ENCODE measurements around the gene GAL3ST1.
"Not testable (repeated sequence)": the region's sequence is repeated elsewhere in the genome, so short reads cannot be mapped to it uniquely, and the experiment has no call there.

Gene GAL3ST1

GRCh38 chr22:30572840-30573593 is 1.4 kb downstream of the GAL3ST1 start:
- Histone ChIP-seq H3K4me3 (ENCODE audit: low read depth, low read length) (no peak overlapping the region), H3K27me3 (ENCODE audit: insufficient read depth, low read depth, severe bottlenecking) (no peaks in the 10 kb centered on the region), H3K36me3 (peaks cover 22% of the 10 kb centered on the region), H3K27ac (no peak overlapping the region), H3K9me3 (ENCODE audit: severe bottlenecking) (no peaks in the 10 kb centered on the region)
- DNase-seq = no peak
- TF ChIP-seq CTCF (IDR thresholded peaks at IDR 0.05; ENCODE audit: low read depth, low read length) = no peak

GRCh38 chr22:30572210-30572609 is 2.3 kb downstream of the GAL3ST1 start:
- Histone ChIP-seq H3K9me3 (ENCODE audit: severe bottlenecking) (no peaks in the 10 kb centered on the region), H3K27ac (no peak overlapping the region), H3K4me3 (ENCODE audit: low read depth, low read length) (no peak overlapping the region), H3K27me3 (ENCODE audit: insufficient read depth, low read depth, severe bottlenecking) (no peaks in the 10 kb centered on the region), H3K36me3 (peaks cover 17% of the 10 kb centered on the region)
- no peak for DNase-seq
- no peak for TF ChIP-seq CTCF (IDR thresholded peaks at IDR 0.05; ENCODE audit: low read depth, low read length)

- no peaks in the 10 kb centered on the region for H3K27me3 ChIP-seq (ENCODE audit: insufficient read depth, low read depth, severe bottlenecking)
- H3K4me3 ChIP-seq (ENCODE audit: low read depth, low read length) = no peak overlapping the region
- H3K9me3 ChIP-seq (ENCODE audit: severe bottlenecking) = no peaks in the 10 kb centered on the region
- no peak for TF ChIP-seq CTCF (IDR thresholded peaks at IDR 0.05; ENCODE audit: low read depth, low read length)
- DNase-seq = no peak
- no peaks in the 10 kb centered on the region for H3K36me3 ChIP-seq
- no peak overlapping the region for H3K27ac ChIP-seq
Measured at GRCh38 chr22:30569674-30570202, 4.7 kb downstream of the GAL3ST1 start.

GRCh38 chr22:30568137-30568805 is 6.2 kb downstream of the GAL3ST1 start:
- DNase-seq = no peak
- TF ChIP-seq CTCF (IDR thresholded peaks at IDR 0.05; ENCODE audit: low read depth, low read length) = no peak

GRCh38 chr22:30567277-30567676 is 7.2 kb downstream of the GAL3ST1 start:
- not testable (repeated sequence) for H3K27ac ChIP-seq; H3K4me3 ChIP-seq (ENCODE audit: low read depth, low read length); DNase-seq; H3K9me3 ChIP-seq (ENCODE audit: severe bottlenecking); H3K27me3 ChIP-seq (ENCODE audit: insufficient read depth, low read depth, severe bottlenecking); H3K36me3 ChIP-seq

More at GRCh38 chr22:30568137-30568805, 6.2 kb downstream of the GAL3ST1 start:
- H3K27me3 ChIP-seq (ENCODE audit: insufficient read depth, low read depth, severe bottlenecking) = no peaks in the 10 kb centered on the region
- no peak overlapping the region for H3K27ac ChIP-seq
- H3K4me3 ChIP-seq (ENCODE audit: low read depth, low read length) = no peak overlapping the region
- no peaks in the 10 kb centered on the region for H3K9me3 ChIP-seq (ENCODE audit: severe bottlenecking)
- H3K36me3 ChIP-seq = no peaks in the 10 kb centered on the region

GRCh38 chr22:30566125-30566524 is 8.3 kb downstream of the GAL3ST1 start:
- H3K27me3 ChIP-seq (ENCODE audit: insufficient read depth, low read depth, severe bottlenecking) = no peaks in the 10 kb centered on the region
- H3K4me3 ChIP-seq (ENCODE audit: low read depth, low read length) = no peak overlapping the region
- no peak for DNase-seq
- H3K9me3 ChIP-seq (ENCODE audit: severe bottlenecking) = no peaks in the 10 kb centered on the region
- TF ChIP-seq CTCF (IDR thresholded peaks at IDR 0.05; ENCODE audit: low read depth, low read length) = no peak
- H3K36me3 ChIP-seq = no peaks in the 10 kb centered on the region
- no peak overlapping the region for H3K27ac ChIP-seq

Data from WERI-Rb-1 (cell line).